HEK293 (cell line): Measurements from ENCODE around the gene CDH23.

ENCODE experiments used
- CTCF ChIA-PET: fragments of 350-600 bp; formaldehyde crosslinking; extraction: SDS; loops from one replicate; lab custom pipeline; 2021; ENCODE audit warnings: antibody characterized with exemption; lab: Yijun Ruan, JAX
- POLR2A ChIA-PET: fragments of 300-600 bp; formaldehyde crosslinking; extraction: SDS; loops from one replicate; lab custom pipeline; 2020; ENCODE audit warnings: antibody characterized with exemption, inconsistent platforms; lab: Yijun Ruan, JAX
- H3K27ac ChIP-seq: fragments of 200-500 bp; sonication (Bioruptor generic); 2 replicates; pipeline ENCODE4 v1.5.1; 2014; ENCODE audit warnings: low read depth, low read length, control low read depth, inconsistent platforms; ENCODE audit errors: extremely low read depth
- H3K36me3 ChIP-seq, 2 experiments: fragments of 200-500 bp in 1 of 2; sonication (Bioruptor generic) in 1 of 2; 1 replicate in 1 of 2; 2 replicates in 1 of 2; pipeline ENCODE4 v1.5.1; 2014 to 2017; ENCODE audit warnings: inconsistent platforms in 2 of 2, low read length in 2 of 2; ENCODE audit not compliant: control insufficient read depth in 2 of 2, insufficient read depth in 1 of 2
- H3K4me1 ChIP-seq: fragments of 200-500 bp; sonication (Bioruptor generic); 2 replicates; pipeline ENCODE4 v1.5.1; 2014; ENCODE audit warnings: mild to moderate bottlenecking, low read length, inconsistent platforms; ENCODE audit not compliant: control insufficient read depth, insufficient read depth
- H3K4me3 ChIP-seq: 2 replicates; pipeline ENCODE4 v1.5.1; 2011; ENCODE audit warnings: low read depth, mild to moderate bottlenecking, control low read depth, low read length, moderate library complexity
- H3K9me3 ChIP-seq: fragments of 200-500 bp; sonication (Bioruptor generic); 2 replicates; pipeline ENCODE4 v1.5.1; 2014; ENCODE audit warnings: low read depth, low read length, inconsistent platforms; ENCODE audit not compliant: control insufficient read depth, insufficient read depth
- KLF16 ChIP-seq: fragments of 450-650 bp; formaldehyde crosslinking; IDR thresholded peaks from 2 replicates; pipeline ENCODE4 v1.5.1; 2017; ENCODE audit warnings: missing biosample characterization, missing genetic modification characterization
- PBX3 ChIP-seq: sonication (generic); formaldehyde crosslinking; IDR thresholded peaks from 2 replicates; pipeline ENCODE4 v1.8.1; 2022; ENCODE audit warnings: mild to moderate bottlenecking, moderate library complexity, missing genetic modification reagents
- PRDM10 ChIP-seq: fragments of 450-650 bp; formaldehyde crosslinking; IDR thresholded peaks from 2 replicates; pipeline ENCODE4 v1.5.1; 2016; ENCODE audit warnings: missing biosample characterization, missing genetic modification characterization
- TRIM28 ChIP-seq: IDR thresholded peaks from 2 replicates; pipeline ENCODE4 v1.6.1; 2011; ENCODE audit warnings: low read length, control low read depth, borderline replicate concordance
- ZBTB48 ChIP-seq: fragments of 450-650 bp; formaldehyde crosslinking; IDR thresholded peaks from 2 replicates; pipeline ENCODE4 v1.5.1; 2016; ENCODE audit warnings: missing biosample characterization, missing genetic modification characterization
- ZNF175 ChIP-seq: fragments of 450-650 bp; formaldehyde crosslinking; IDR thresholded peaks from 2 replicates; pipeline ENCODE4 v1.5.1; 2016; ENCODE audit warnings: missing biosample characterization, missing genetic modification characterization
- ZNF2 ChIP-seq: fragments of 450-650 bp; formaldehyde crosslinking; IDR thresholded peaks from 2 replicates; pipeline ENCODE4 v1.5.1; 2016; ENCODE audit warnings: missing biosample characterization, missing genetic modification characterization
- ZNF211 ChIP-seq: fragments of 450-650 bp; formaldehyde crosslinking; IDR thresholded peaks from 2 replicates; pipeline ENCODE4 v1.5.1; 2016; ENCODE audit warnings: low read depth, missing biosample characterization, missing genetic modification characterization
- ZNF223 ChIP-seq: fragments of 450-650 bp; formaldehyde crosslinking; IDR thresholded peaks from 2 replicates; pipeline ENCODE4 v1.5.1; 2016; ENCODE audit warnings: missing biosample characterization, missing genetic modification characterization
- ZNF266 ChIP-seq: fragments of 450-650 bp; formaldehyde crosslinking; IDR thresholded peaks from 2 replicates; pipeline ENCODE4 v1.5.1; 2016; ENCODE audit warnings: missing biosample characterization, missing genetic modification characterization, low read depth
- ZNF335 ChIP-seq: fragments of 450-650 bp; formaldehyde crosslinking; conservative IDR thresholded peaks from 2 replicates; pipeline ENCODE4 v1.5.1; 2016; ENCODE audit warnings: missing biosample characterization, missing genetic modification characterization
- ZNF426 ChIP-seq: fragments of 450-650 bp; formaldehyde crosslinking; IDR thresholded peaks from 2 replicates; pipeline ENCODE4 v1.5.1; 2017; ENCODE audit warnings: missing biosample characterization, missing genetic modification characterization, mild to moderate bottlenecking, inconsistent platforms, moderate library complexity
- ZNF530 ChIP-seq: fragments of 450-650 bp; formaldehyde crosslinking; IDR thresholded peaks from 2 replicates; pipeline ENCODE4 v1.5.1; 2016; ENCODE audit warnings: low read depth, missing biosample characterization, missing genetic modification characterization
- ZNF555 ChIP-seq: fragments of 450-650 bp; formaldehyde crosslinking; conservative IDR thresholded peaks from 2 replicates; pipeline ENCODE4 v1.5.1; 2017; ENCODE audit warnings: missing biosample characterization, mild to moderate bottlenecking, missing genetic modification characterization, inconsistent platforms
- ZNF580 ChIP-seq: fragments of 450-650 bp; formaldehyde crosslinking; IDR thresholded peaks from 2 replicates; pipeline ENCODE4 v1.5.1; 2016; ENCODE audit warnings: missing biosample characterization, missing genetic modification characterization
- ZNF621 ChIP-seq: fragments of 450-650 bp; formaldehyde crosslinking; IDR thresholded peaks from 2 replicates; pipeline ENCODE4 v1.5.1; 2017; ENCODE audit warnings: missing biosample characterization, missing genetic modification characterization
- ZNF747 ChIP-seq: fragments of 450-650 bp; formaldehyde crosslinking; IDR thresholded peaks from 2 replicates; pipeline ENCODE4 v1.5.1; 2016; ENCODE audit warnings: missing biosample characterization, missing genetic modification characterization

The CDH23 gene

DNA sequence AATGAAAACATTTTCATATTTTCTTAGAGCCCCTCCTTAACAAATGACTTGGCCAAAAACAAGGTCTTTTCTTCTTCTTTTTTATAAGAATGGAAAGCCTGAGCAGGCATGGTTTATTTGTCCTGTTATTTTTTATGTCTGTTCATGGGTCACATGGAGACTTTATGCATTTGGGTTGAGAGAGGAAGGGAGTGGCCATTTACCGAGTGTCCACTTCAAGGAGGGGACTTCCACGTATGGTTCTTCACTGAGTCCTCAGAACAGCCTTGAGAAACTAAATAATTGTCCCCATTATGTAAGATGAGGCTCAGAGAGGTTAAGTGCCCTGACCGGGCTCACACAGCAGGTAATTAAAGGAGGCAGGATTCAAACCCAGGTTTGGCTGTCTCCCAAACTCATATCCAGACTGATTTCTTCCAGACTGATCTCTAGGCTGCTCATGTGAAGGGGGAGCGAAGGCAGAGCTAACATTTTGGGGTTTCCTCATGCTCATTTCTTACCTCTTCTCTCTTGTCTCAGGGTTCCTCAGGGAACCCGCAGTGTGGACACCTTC lies 82.2 kb downstream of the CDH23 start (continued):
- TF ChIP-seq PBX3 (CRISPR knock-in tag) (no peak), ZNF175 (no peak), TRIM28 (no peak), ZNF747 (no peak), ZNF266 (tag by site-specific recombination) (no peak), ZNF580 (no peak), ZNF223 (tag by site-specific recombination) (no peak), ZBTB48 (tag by site-specific recombination) (no peak), ZNF211 (tag by site-specific recombination) (no peak), ZNF426 (tag by site-specific recombination) (no peak), ZNF2 (tag by site-specific recombination) (no peak)

GRCh38 chr10:71479831-71480230 lies 83.1 kb downstream of the CDH23 start:
- no peak for TF ChIP-seq ZNF580
- TF ChIP-seq KLF16 (tag by site-specific recombination) = no peak
- TF ChIP-seq ZNF530 = no peak
- TF ChIP-seq ZNF335 (tag by site-specific recombination) = no peak
- no peak for TF ChIP-seq ZNF621
- H3K4me3 ChIP-seq = no peak overlapping the region
- POLR2A ChIA-PET = no interaction called here
- no peaks in the 10 kb centered on the region for H3K36me3 ChIP-seq
- no peaks in the 10 kb centered on the region for H3K4me1 ChIP-seq
- H3K27ac ChIP-seq = no peak overlapping the region
- CTCF ChIA-PET = no interaction called here
- H3K9me3 ChIP-seq = no peaks in the 10 kb centered on the region

GRCh38 chr10:71480662-71481061 lies 83.9 kb downstream of the CDH23 start:
- no peak overlapping the region for H3K4me3 ChIP-seq
- CTCF ChIA-PET = no interaction called here
- H3K4me1 ChIP-seq = no peaks in the 10 kb centered on the region
- H3K9me3 ChIP-seq = no peaks in the 10 kb centered on the region
- TF ChIP-seq ZNF555 (tag by site-specific recombination) (no peak), PRDM10 (tag by site-specific recombination) (peak; percentile 81)
- TF ChIP-seq, all 188 proteins: peak for 1
- Histone ChIP-seq H3K27ac (no peak overlapping the region), H3K36me3 (no peaks in the 10 kb centered on the region)
- POLR2A ChIA-PET = no interaction called here
